KOPT-K1 (cell line): ENCODE data around the gene LHFPL6.

Experiments
- H3K27ac ChIP-seq: fragments of 200-600 bp; sonication (generic); 2 replicates; pipeline ENCODE4 v1.5.1; 2016; ENCODE audit warnings: antibody characterized with exemption, mild to moderate bottlenecking, low read depth, low read length; ENCODE audit not compliant: poor library complexity, severe bottlenecking
- H3K36me3 ChIP-seq: fragments of 200-600 bp; sonication (generic); 2 replicates; pipeline ENCODE4 v1.5.1; 2017; ENCODE audit warnings: antibody characterized with exemption, mild to moderate bottlenecking, low read length, moderate library complexity; ENCODE audit not compliant: insufficient read depth
- H3K9me3 ChIP-seq: fragments of 200-600 bp; sonication (generic); 2 replicates; pipeline ENCODE4 v1.5.1; 2017; ENCODE audit warnings: antibody characterized with exemption, low read length, mild to moderate bottlenecking; ENCODE audit not compliant: insufficient read depth, poor library complexity, severe bottlenecking

LHFPL6 gene

GRCh38 chr13:39525506-39525905 is 77.5 kb downstream of the LHFPL6 start:
- no peaks in the 10 kb centered on the region for H3K9me3 ChIP-seq
- H3K27ac ChIP-seq, result no peak overlapping the region
- no peaks in the 10 kb centered on the region for H3K36me3 ChIP-seq

GRCh38 chr13:39524795-39525194 is 78.2 kb downstream of the LHFPL6 start:
- Histone ChIP-seq H3K27ac (no peak overlapping the region), H3K9me3 (no peaks in the 10 kb centered on the region), H3K36me3 (no peaks in the 10 kb centered on the region)

GRCh38 chr13:39522329-39522728 is 80.7 kb downstream of the LHFPL6 start:
- H3K27ac ChIP-seq, result no peak overlapping the region

GRCh38 chr13:39521701-39522100 is 81.3 kb downstream of the LHFPL6 start:
- Histone ChIP-seq H3K27ac (no peak overlapping the region), H3K36me3 (no peaks in the 10 kb centered on the region), H3K9me3 (no peaks in the 10 kb centered on the region)

More at GRCh38 chr13:39522329-39522728, 80.7 kb downstream of the LHFPL6 start:
- Histone ChIP-seq H3K9me3 (no peaks in the 10 kb centered on the region), H3K36me3 (no peaks in the 10 kb centered on the region)

GRCh38 chr13:39516096-39516495 is 86.9 kb downstream of the LHFPL6 start:
- H3K27ac ChIP-seq, result no peak overlapping the region
- no peaks in the 10 kb centered on the region for H3K9me3 ChIP-seq
- no peaks in the 10 kb centered on the region for H3K36me3 ChIP-seq

GRCh38 chr13:39515224-39515714 is 87.7 kb downstream of the LHFPL6 start:
- H3K36me3 ChIP-seq, result no peaks in the 10 kb centered on the region
- no peaks in the 10 kb centered on the region for H3K9me3 ChIP-seq
- H3K27ac ChIP-seq, result no peak overlapping the region

GRCh38 chr13:39512687-39513086 is 90.3 kb downstream of the LHFPL6 start:
- no peaks in the 10 kb centered on the region for H3K9me3 ChIP-seq
- H3K36me3 ChIP-seq, result no peaks in the 10 kb centered on the region
- no peak overlapping the region for H3K27ac ChIP-seq

- Histone ChIP-seq H3K9me3 (no peaks in the 10 kb centered on the region), H3K36me3 (no peaks in the 10 kb centered on the region), H3K27ac (no peak overlapping the region)
Measured at GRCh38 chr13:39510316-39510695, 92.7 kb downstream of the LHFPL6 start.

- Histone ChIP-seq H3K27ac (no peak overlapping the region), H3K36me3 (no peaks in the 10 kb centered on the region), H3K9me3 (no peaks in the 10 kb centered on the region)
Measured at GRCh38 chr13:39509616-39510315, 93.2 kb downstream of the LHFPL6 start.

GRCh38 chr13:39506559-39507390 is 96.2 kb downstream of the LHFPL6 start:
- H3K36me3 ChIP-seq, result no peaks in the 10 kb centered on the region
- no peaks in the 10 kb centered on the region for H3K9me3 ChIP-seq
- H3K27ac ChIP-seq, result no peak overlapping the region

- no peaks in the 10 kb centered on the region for H3K36me3 ChIP-seq
Measured at GRCh38 chr13:39505151-39505550, 97.8 kb downstream of the LHFPL6 start.

GRCh38 chr13:39503048-39503447 is 99.9 kb downstream of the LHFPL6 start:
- no peaks in the 10 kb centered on the region for H3K9me3 ChIP-seq
- no peak overlapping the region for H3K27ac ChIP-seq
- no peaks in the 10 kb centered on the region for H3K36me3 ChIP-seq

More at GRCh38 chr13:39505151-39505550, 97.8 kb downstream of the LHFPL6 start:
- no peak overlapping the region for H3K27ac ChIP-seq
- no peaks in the 10 kb centered on the region for H3K9me3 ChIP-seq

GRCh38 chr13:39501702-39502324 is 101.2 kb downstream of the LHFPL6 start:
- no peaks in the 10 kb centered on the region for H3K9me3 ChIP-seq
- H3K36me3 ChIP-seq, result no peaks in the 10 kb centered on the region
- no peak overlapping the region for H3K27ac ChIP-seq

- Histone ChIP-seq H3K27ac (no peak overlapping the region), H3K36me3 (no peaks in the 10 kb centered on the region), H3K9me3 (no peaks in the 10 kb centered on the region)
Measured at GRCh38 chr13:39499604-39500003, 103.4 kb downstream of the LHFPL6 start.

- Histone ChIP-seq H3K27ac (no peak overlapping the region), H3K36me3 (no peaks in the 10 kb centered on the region), H3K9me3 (no peaks in the 10 kb centered on the region)
Measured at GRCh38 chr13:39498471-39499114, 104.4 kb downstream of the LHFPL6 start.
